Large intestine (tissue), 3 donors: Measurements from ENCODE around the gene GNGT2. TPM values are rescaled to one million over a fixed set of nuclear protein-coding genes. Genes with fewer than 3 reads are reported as not detected.

Experiments
- DNase-seq, 2 donors: peaks; one replicate each; pipeline versions ENCODE4 v3.0.0 to v3.0.0-alpha.2; 2013
- H3K27ac ChIP-seq: one replicate; pipeline ENCODE4 v1.5.1; 2013; ENCODE audit warnings: low read length
- H3K27me3 ChIP-seq: 2 replicates; pipeline ENCODE4 v1.6.1; 2013; ENCODE audit warnings: low read length; ENCODE audit not compliant: control insufficient read depth, insufficient read depth
- H3K36me3 ChIP-seq: 2 replicates; pipeline ENCODE4 v1.6.1; 2013; ENCODE audit warnings: low read length; ENCODE audit not compliant: control insufficient read depth, insufficient read depth
- H3K4me1 ChIP-seq: one replicate; pipeline ENCODE4 v1.6.1; 2013; ENCODE audit warnings: low read length; ENCODE audit not compliant: control insufficient read depth, insufficient read depth
- H3K4me3 ChIP-seq: one replicate; pipeline ENCODE4 v1.5.1; 2013; ENCODE audit warnings: low read length
- H3K9me3 ChIP-seq: one replicate; pipeline ENCODE4 v1.6.1; 2013; ENCODE audit warnings: mild to moderate bottlenecking, low read depth, low read length, moderate library complexity; ENCODE audit not compliant: control insufficient read depth
- WGBS: methylation state at CpG from one replicate; pipeline ENCODE4 v1.1.5; 2013; ENCODE audit warnings: low lambda C conversion rate; ENCODE audit not compliant: insufficient coverage; 5-methylcytosine and 5-hydroxymethylcytosine counted together
- polyA plus RNA-seq: library from polyadenylated mRNA; unstranded; fragments of 120-200 nt; gene quantifications from one replicate; pipeline ENCODE4 v1.2.1, GENCODE V29; 2013

The GNGT2 gene
- polyA plus RNA-seq, 1 donor, result 4.2 TPM

- WGBS, result no CpG with 5 or more reads among the region's 4 CpGs
- Histone ChIP-seq H3K4me3 (no peak overlapping the region), H3K9me3 (no peaks in the 10 kb centered on the region), H3K4me1 (no peaks in the 10 kb centered on the region), H3K36me3 (no peaks in the 10 kb centered on the region), H3K27ac (no peak overlapping the region), H3K27me3 (no peaks in the 10 kb centered on the region)
- no peak for DNase-seq
Measured at GRCh38 chr17:49244839-49245238, 34.5 kb upstream of the GNGT2 start.

- Histone ChIP-seq H3K4me1 (no peaks in the 10 kb centered on the region), H3K36me3 (no peaks in the 10 kb centered on the region), H3K27me3 (no peaks in the 10 kb centered on the region), H3K9me3 (no peaks in the 10 kb centered on the region), H3K27ac (no peak overlapping the region), H3K4me3 (no peak overlapping the region)
- no peak for DNase-seq
- 100% methylated on average over 3 of the region's 5 CpGs for WGBS
Measured at GRCh38 chr17:49242813-49243212, 32.4 kb upstream of the GNGT2 start.

- no peak for DNase-seq
- Histone ChIP-seq H3K4me3 (no peak overlapping the region), H3K27ac (no peak overlapping the region), H3K4me1 (peaks cover 2% of the 10 kb centered on the region), H3K27me3 (no peaks in the 10 kb centered on the region), H3K9me3 (no peaks in the 10 kb centered on the region), H3K36me3 (no peaks in the 10 kb centered on the region)
- WGBS, result no CpG with 5 or more reads among the region's 9 CpGs
Measured at GRCh38 chr17:49241692-49242397, 31.5 kb upstream of the GNGT2 start.

- Histone ChIP-seq H3K27me3 (no peaks in the 10 kb centered on the region), H3K4me3 (no peak overlapping the region), H3K4me1 (peaks cover 4% of the 10 kb centered on the region), H3K9me3 (no peaks in the 10 kb centered on the region), H3K27ac (no peak overlapping the region), H3K36me3 (no peaks in the 10 kb centered on the region)
- DNase-seq, result no peak
- WGBS, result no CpG with 5 or more reads among the region's 8 CpGs
Measured at GRCh38 chr17:49241040-49241439, 30.7 kb upstream of the GNGT2 start.

GRCh38 chr17:49240619-49241018 lies 30.2 kb upstream of the GNGT2 start:
- H3K27me3 ChIP-seq, result no peaks in the 10 kb centered on the region
- DNase-seq, result no peak
- no peaks in the 10 kb centered on the region for H3K36me3 ChIP-seq
- H3K4me1 ChIP-seq, result peaks cover 4% of the 10 kb centered on the region
- WGBS, result no CpG with 5 or more reads among the region's 1 CpG
- H3K27ac ChIP-seq, result no peak overlapping the region
- no peaks in the 10 kb centered on the region for H3K9me3 ChIP-seq
- no peak overlapping the region for H3K4me3 ChIP-seq

- Histone ChIP-seq H3K4me3 (no peak overlapping the region), H3K4me1 (peaks cover 4% of the 10 kb centered on the region), H3K36me3 (no peaks in the 10 kb centered on the region), H3K9me3 (no peaks in the 10 kb centered on the region), H3K27me3 (no peaks in the 10 kb centered on the region), H3K27ac (no peak overlapping the region)
- WGBS, result no CpG with 5 or more reads among the region's 1 CpG
- no peak for DNase-seq
Measured at GRCh38 chr17:49239963-49240362, 29.6 kb upstream of the GNGT2 start.

- Histone ChIP-seq H3K27ac (no peak overlapping the region), H3K9me3 (no peaks in the 10 kb centered on the region), H3K27me3 (peaks cover 10% of the 10 kb centered on the region), H3K4me3 (no peak overlapping the region), H3K4me1 (peaks cover 7% of the 10 kb centered on the region), H3K36me3 (no peaks in the 10 kb centered on the region)
- WGBS, result no CpG with 5 or more reads among the region's 4 CpGs
- DNase-seq, result no peak
Measured at GRCh38 chr17:49235896-49236295, 25.5 kb upstream of the GNGT2 start.

GRCh38 chr17:49234509-49235080 lies 24.2 kb upstream of the GNGT2 start:
- Histone ChIP-seq H3K9me3 (peaks cover 6% of the 10 kb centered on the region), H3K36me3 (no peaks in the 10 kb centered on the region), H3K27ac (no peak overlapping the region), H3K4me1 (peaks cover 13% of the 10 kb centered on the region), H3K4me3 (no peak overlapping the region), H3K27me3 (peaks cover 22% of the 10 kb centered on the region)
- 100% methylated on average over 2 of the region's 5 CpGs for WGBS
- peak in 1 of 2 donors; percentile 55 for DNase-seq

GRCh38 chr17:49231563-49231894 lies 21.2 kb upstream of the GNGT2 start:
- Histone ChIP-seq H3K27ac (no peak overlapping the region), H3K4me1 (peaks cover 9% of the 10 kb centered on the region), H3K4me3 (no peak overlapping the region), H3K36me3 (no peaks in the 10 kb centered on the region), H3K9me3 (peaks cover 6% of the 10 kb centered on the region), H3K27me3 (peaks cover 49% of the 10 kb centered on the region)
- no CpG with 5 or more reads among the region's 7 CpGs for WGBS
- no peak for DNase-seq

GRCh38 chr17:49230636-49231562 lies 20.5 kb upstream of the GNGT2 start, which contains the start of gene PHOSPHO1:
TSS of gene PHOSPHO1 (minus strand) at chr17:49230787. CDS start at chr17:49226691, 4,096 bp downstream.
- no CpG with 5 or more reads among the region's 58 CpGs for WGBS
- peak within 1 kb of the TSS; percentile 59 for H3K4me3 ChIP-seq
- peaks cover 9% of the 10 kb centered on the region for H3K4me1 ChIP-seq
- DNase-seq, result peak; percentile 76 to 78
- H3K36me3 ChIP-seq, result no peaks in the 10 kb centered on the region
- no peak within 1 kb of the TSS for H3K27ac ChIP-seq
- peaks cover 6% of the 10 kb centered on the region for H3K9me3 ChIP-seq
- H3K27me3 ChIP-seq, result peaks cover 55% of the 10 kb centered on the region
